Caco-2 (cell line): Measurements from ENCODE around the gene MSL3B.
A peak's percentile ranks its signal among the peaks of the same experiment; 100 is the strongest.

ENCODE experiments used
- BruUV-seq: library from RNA; stranded (reverse); fragments of 400-500 nt; replicated peaks from 2 replicates; lab custom pipeline; 2021; lab: Mats Ljungman, UMichigan
- CTCF ChIA-PET: fragments of 300-600 bp; sonication (Branson Sonifier 250); formaldehyde crosslinking; loops from one replicate; lab custom pipeline; 2022; ENCODE audit warnings: antibody characterized with exemption; lab: Charles Lee
- POLR2A ChIA-PET: fragments of 300-600 bp; sonication (Branson Sonifier 250); formaldehyde crosslinking; loops from one replicate; lab custom pipeline; 2022; ENCODE audit warnings: antibody characterized with exemption; lab: Charles Lee
- DNase-seq, 2 experiments: peaks; one replicate each; pipeline versions ENCODE4 v3.0.0 to v3.0.0-alpha.2; 2020 to 2022
- H3K27me3 ChIP-seq: replicated peaks from 2 replicates; pipeline ENCODE4 v1.6.0; 2011; ENCODE audit warnings: low read length; ENCODE audit not compliant: control insufficient read depth, insufficient read depth
- H3K36me3 ChIP-seq: 2 replicates; pipeline ENCODE4 v1.5.1; 2011; ENCODE audit warnings: low read length; ENCODE audit not compliant: control insufficient read depth, insufficient read depth
- H3K4me1 ChIP-seq: fragments of 250-450 bp; sonication (Bioruptor Pico); 2 replicates; pipeline ENCODE4 v1.5.1; 2020; ENCODE audit warnings: mild to moderate bottlenecking
- H3K4me3 ChIP-seq: 2 replicates; pipeline ENCODE4 v1.5.1; 2011; ENCODE audit warnings: low read depth, mild to moderate bottlenecking, control low read depth, low read length
- H3K9me3 ChIP-seq: fragments of 250-450 bp; sonication (Bioruptor Pico); 2 replicates; pipeline ENCODE4 v1.5.1; 2020; ENCODE audit warnings: mild to moderate bottlenecking, moderate library complexity
- H3K27ac Mint-ChIP-seq: one replicate; pipeline ENCODE4 v1.8.0; 2022; ENCODE audit warnings: mixed read lengths; ENCODE audit not compliant: unreplicated experiment
- H3K27me3 Mint-ChIP-seq: one replicate; pipeline ENCODE4 v1.8.0; 2022; ENCODE audit warnings: mixed read lengths; ENCODE audit not compliant: insufficient read depth, unreplicated experiment
- H3K36me3 Mint-ChIP-seq: one replicate; pipeline ENCODE4 v1.8.0; 2022; ENCODE audit warnings: mild to moderate bottlenecking, mixed read lengths; ENCODE audit not compliant: insufficient read depth, unreplicated experiment
- H3K4me1 Mint-ChIP-seq: one replicate; pipeline ENCODE4 v1.8.0; 2022; ENCODE audit warnings: low read depth, mixed read lengths; ENCODE audit not compliant: unreplicated experiment
- H3K4me3 Mint-ChIP-seq: one replicate; pipeline ENCODE4 v1.8.0; 2022; ENCODE audit warnings: mild to moderate bottlenecking, moderate library complexity, mixed read lengths; ENCODE audit not compliant: unreplicated experiment
- H3K9me3 Mint-ChIP-seq: one replicate; pipeline ENCODE4 v1.8.0; 2022; ENCODE audit warnings: mixed read lengths; ENCODE audit not compliant: unreplicated experiment
- CTCF ChIP-seq, 2 experiments: fragments of 200-600 bp in 1 of 2; IDR thresholded peaks; 1 replicate in 1 of 2; 2 replicates in 1 of 2; pipeline versions ENCODE4 v1.5.1 to v1.8.0; 2011 to 2022; ENCODE audit warnings: antibody characterized with exemption in 1 of 2, control low read depth in 1 of 2, inconsistent platforms in 1 of 2, low read depth in 1 of 2, low read length in 1 of 2, mild to moderate bottlenecking in 1 of 2, moderate library complexity in 1 of 2; ENCODE audit not compliant: insufficient read depth in 1 of 2, severe bottlenecking in 1 of 2, unreplicated experiment in 1 of 2
- intact Hi-C: fragments of 100-400 bp; cut with micrococcal nuclease; formaldehyde crosslinking; loops from one replicate; pipeline ENCODE4 v1.10.0; 2022; ENCODE audit not compliant: unreplicated experiment

Gene MSL3B

GRCh38 chr2:233833345-233833744, 34.8 kb downstream of the MSL3B start:
- DNase-seq = no peak
- H3K4me1 Mint-ChIP-seq = no peaks in the 10 kb centered on the region
- Histone ChIP-seq H3K4me3 (no peak overlapping the region), H3K27me3 (no peaks in the 10 kb centered on the region), H3K36me3 (no peaks in the 10 kb centered on the region), H3K4me1 (no peaks in the 10 kb centered on the region), H3K9me3 (no peaks in the 10 kb centered on the region)
- POLR2A ChIA-PET = no interaction called here
- BruUV-seq = no TSS peak
- no peaks in the 10 kb centered on the region for H3K9me3 Mint-ChIP-seq
- no peaks in the 10 kb centered on the region for H3K27me3 Mint-ChIP-seq
- CTCF ChIA-PET = interaction anchor here (0.7 to 1.1 kb wide), 3 partner anchors 353 to 390 kb away, joined by 4 to 6 read pairs (median 5); no protein-coding TSS in a partner anchor
- H3K36me3 Mint-ChIP-seq = peaks cover 47% of the 10 kb centered on the region
- TF ChIP-seq CTCF (IDR thresholded peaks at IDR 0.05; ENCODE audit: insufficient read depth in 1 of 2, low read depth in 1 of 2, low read length in 1 of 2, severe bottlenecking in 1 of 2, unreplicated experiment in 1 of 2) = no peak
- no peak overlapping the region for H3K4me3 Mint-ChIP-seq
- intact Hi-C loops = loop anchor here (5.0 kb wide), 1 partner anchor 351 kb away; no protein-coding TSS in a partner anchor
- no peak overlapping the region for H3K27ac Mint-ChIP-seq

GRCh38 chr2:233832869-233833311, 35.3 kb downstream of the MSL3B start:
- peak; percentile 47 to 55 for DNase-seq
- no peaks in the 10 kb centered on the region for H3K27me3 ChIP-seq
- ChIA-PET CTCF (interaction anchor here (0.7 to 1.1 kb wide), 4 partner anchors 346 to 390 kb away, joined by 4 to 6 read pairs (median 5); no protein-coding TSS in a partner anchor), POLR2A (no interaction called here)
- H3K9me3 Mint-ChIP-seq = no peaks in the 10 kb centered on the region
- H3K27me3 Mint-ChIP-seq = no peaks in the 10 kb centered on the region
- BruUV-seq = no TSS peak
- H3K36me3 ChIP-seq = no peaks in the 10 kb centered on the region
- H3K4me3 ChIP-seq = no peak overlapping the region
- H3K4me3 Mint-ChIP-seq = no peak overlapping the region
- no peak overlapping the region for H3K27ac Mint-ChIP-seq
- H3K36me3 Mint-ChIP-seq = peaks cover 42% of the 10 kb centered on the region
- intact Hi-C loops = loop anchor here (5.0 kb wide), 1 partner anchor 351 kb away; no protein-coding TSS in a partner anchor
- TF ChIP-seq CTCF (IDR thresholded peaks at IDR 0.05; ENCODE audit: insufficient read depth in 1 of 2, low read depth in 1 of 2, low read length in 1 of 2, severe bottlenecking in 1 of 2, unreplicated experiment in 1 of 2) = peak; percentile 34 to 36
- no peaks in the 10 kb centered on the region for H3K9me3 ChIP-seq
- H3K4me1 Mint-ChIP-seq = no peaks in the 10 kb centered on the region
- H3K4me1 ChIP-seq = no peaks in the 10 kb centered on the region

- no peaks in the 10 kb centered on the region for H3K4me1 Mint-ChIP-seq
- H3K27me3 ChIP-seq = no peaks in the 10 kb centered on the region
- intact Hi-C loops = loop anchor here (5.0 kb wide), 1 partner anchor 350 kb away; no protein-coding TSS in a partner anchor
- H3K4me3 ChIP-seq = no peak overlapping the region
- no peaks in the 10 kb centered on the region for H3K9me3 Mint-ChIP-seq
- BruUV-seq = no TSS peak
- CTCF ChIA-PET = interaction anchor here (0.7 to 1.1 kb wide), 3 partner anchors 346 to 389 kb away, joined by 5 to 6 read pairs (median 5); no protein-coding TSS in a partner anchor
- no peak overlapping the region for H3K4me3 Mint-ChIP-seq
- no peak overlapping the region for H3K27ac Mint-ChIP-seq
- H3K27me3 Mint-ChIP-seq = no peaks in the 10 kb centered on the region
- no peaks in the 10 kb centered on the region for H3K4me1 ChIP-seq
- no peak for TF ChIP-seq CTCF (IDR thresholded peaks at IDR 0.05; ENCODE audit: insufficient read depth in 1 of 2, low read depth in 1 of 2, low read length in 1 of 2, severe bottlenecking in 1 of 2, unreplicated experiment in 1 of 2)
- no peak for DNase-seq
- peaks cover 38% of the 10 kb centered on the region for H3K36me3 Mint-ChIP-seq
- H3K36me3 ChIP-seq = no peaks in the 10 kb centered on the region
- H3K9me3 ChIP-seq = no peaks in the 10 kb centered on the region
- POLR2A ChIA-PET = no interaction called here
These were observed 35.8 kb downstream of the MSL3B start for GRCh38 chr2:233832414-233832813.
